HCT116 (cell line): ENCODE results near the gene PHACTR4. TPM values are rescaled to one million over a fixed set of nuclear protein-coding genes. Genes with fewer than 3 reads are reported as not detected.
"Not testable (repeated sequence)": the region's sequence is repeated elsewhere in the genome, so short reads cannot be mapped to it uniquely, and the experiment has no call there.

Experiments
- ATAC-seq: fragments of 200-7000 bp; cut with Tn5 transposase; 2 replicates; pipeline ENCODE4 v1.9.1; 2020; ENCODE audit warnings: mild to moderate bottlenecking, moderate library complexity
- BruUV-seq: library from RNA; stranded (reverse); fragments of 400-500 nt; replicated peaks from 2 replicates; lab custom pipeline; 2021; lab: Mats Ljungman, UMichigan
- CTCF ChIA-PET: fragments of 300-600 bp; sonication (Branson Sonifier 250); formaldehyde crosslinking; loops from one replicate; lab custom pipeline; 2021; ENCODE audit warnings: antibody characterized with exemption; lab: Charles Lee
- POLR2A ChIA-PET: fragments of 300-600, 350-600 bp; sonication (Branson Sonifier 250); formaldehyde crosslinking; loops from one replicate; lab custom pipeline; 2021; ENCODE audit warnings: antibody characterized with exemption; lab: Charles Lee
- RAD21 ChIA-PET, 2 experiments: fragments of 300-600 bp; sonication (Branson Sonifier 250); formaldehyde crosslinking; loops; one replicate each; lab custom pipeline; 2023; ENCODE audit warnings: low total read pairs in 2 of 2; ENCODE audit not compliant: uncharacterized antibody in 2 of 2, unreplicated experiment in 2 of 2, low non-redundant PET in 1 of 2; lab: Charles Lee
- DNase-seq: peaks from one replicate; pipeline ENCODE4 v3.0.0-alpha.2; 2010; ENCODE audit warnings: low read depth, low spot score
- H2AFZ ChIP-seq: fragments of 200-600 bp; shearing (Covaris generic), sonication (generic); 2 replicates; pipeline ENCODE4 v1.6.1; 2017; ENCODE audit warnings: low read depth, mixed run types, mixed read lengths, antibody characterized with exemption, low read length; ENCODE audit not compliant: poor library complexity, severe bottlenecking
- H3K27ac ChIP-seq: 2 replicates; pipeline ENCODE4 v1.5.1; 2012; ENCODE audit warnings: low read depth, low read length
- H3K27me3 ChIP-seq: fragments of 200-600 bp; sonication (generic); 2 replicates; pipeline ENCODE4 v1.6.1; 2016; ENCODE audit warnings: mixed run types, low read length, mixed read lengths; ENCODE audit not compliant: insufficient read depth
- H3K36me3 ChIP-seq, 2 experiments: fragments of 200-500 bp in 1 of 2; fragments of 200-600 bp in 1 of 2; sonication (Bioruptor generic) in 1 of 2; sonication (generic) in 1 of 2; 2 replicates each; pipeline versions ENCODE4 v1.5.1 to v1.6.1; 2014 to 2016; ENCODE audit warnings: low read length in 2 of 2, inconsistent platforms in 1 of 2, mixed read lengths in 1 of 2, mixed run types in 1 of 2; ENCODE audit not compliant: insufficient read depth in 2 of 2, control insufficient read depth in 1 of 2
- H3K4me1 ChIP-seq, 2 experiments: fragments of 200-600 bp in 1 of 2; sonication (generic) in 1 of 2; 2 replicates each; pipeline versions ENCODE4 v1.5.1 to v1.6.1; 2012 to 2017; ENCODE audit warnings: low read length in 2 of 2, inconsistent platforms in 1 of 2, mild to moderate bottlenecking in 1 of 2, mixed read lengths in 1 of 2, mixed run types in 1 of 2, moderate library complexity in 1 of 2; ENCODE audit not compliant: insufficient read depth in 2 of 2, control insufficient read depth in 1 of 2
- H3K4me2 ChIP-seq: fragments of 200-600 bp; sonication (generic); 2 replicates; pipeline ENCODE4 v1.6.1; 2017; ENCODE audit warnings: mixed run types, low read length, mixed read lengths
- H3K4me3 ChIP-seq, 2 experiments: fragments of 200-600 bp in 1 of 2; sonication (generic) in 1 of 2; replicated peaks in 1 of 2; 2 replicates each; pipeline ENCODE4 v1.5.1; 2011 to 2016; ENCODE audit warnings: low read length in 2 of 2, control low read depth in 1 of 2, low read depth in 1 of 2, mild to moderate bottlenecking in 1 of 2, mixed read lengths in 1 of 2, mixed run types in 1 of 2
- H3K79me2 ChIP-seq: fragments of 200-600 bp; sonication (generic); 2 replicates; pipeline ENCODE4 v1.6.1; 2017; ENCODE audit warnings: mild to moderate bottlenecking, mixed run types, low read length, moderate library complexity, mixed read lengths; ENCODE audit not compliant: insufficient read depth
- H3K9ac ChIP-seq: fragments of 200-600 bp; sonication (generic); 2 replicates; pipeline ENCODE4 v1.6.1; 2016; ENCODE audit warnings: low read length, mixed read lengths
- H3K9me2 ChIP-seq: fragments of 200-600 bp; sonication (generic), shearing (Covaris generic); 2 replicates; pipeline ENCODE4 v1.6.1; 2017; ENCODE audit warnings: mixed run types, mild to moderate bottlenecking, moderate library complexity; ENCODE audit not compliant: insufficient read depth
- H3K9me3 ChIP-seq, 2 experiments: fragments of 200-500 bp in 1 of 2; fragments of 200-600 bp in 1 of 2; sonication (Bioruptor generic) in 1 of 2; sonication (generic) in 1 of 2; 2 replicates each; pipeline ENCODE4 v1.6.1; 2014 to 2017; ENCODE audit warnings: low read length in 2 of 2, mixed read lengths in 2 of 2, inconsistent platforms in 1 of 2, low read depth in 1 of 2, mild to moderate bottlenecking in 1 of 2, mixed run types in 1 of 2, moderate library complexity in 1 of 2; ENCODE audit not compliant: control insufficient read depth in 1 of 2, insufficient read depth in 1 of 2
- H4K20me1 ChIP-seq: fragments of 200-600 bp; sonication (generic), shearing (Covaris generic); 2 replicates; pipeline ENCODE4 v1.6.1; 2017; ENCODE audit warnings: mixed run types, mild to moderate bottlenecking, moderate library complexity; ENCODE audit not compliant: insufficient read depth
- ELF1 ChIP-seq: IDR thresholded peaks from 2 replicates; pipeline ENCODE4 v1.6.1; 2012; ENCODE audit warnings: low read depth, borderline replicate concordance
- EZH2 ChIP-seq: fragments of 200-600 bp; sonication (generic); IDR thresholded peaks from 2 replicates; pipeline ENCODE4 v1.6.1; 2017; ENCODE audit warnings: antibody characterized with exemption, mixed run types
- EZH2phosphoT487 ChIP-seq: fragments of 200-600 bp; IDR thresholded peaks from 2 replicates; pipeline ENCODE4 v1.6.1; 2018; ENCODE audit warnings: antibody characterized with exemption, borderline replicate concordance
- JUND ChIP-seq: IDR thresholded peaks from 2 replicates; pipeline ENCODE4 v1.6.1; 2012
- MAX ChIP-seq: IDR thresholded peaks from 2 replicates; pipeline ENCODE4 v1.6.1; 2012
- POLR2A ChIP-seq: IDR thresholded peaks from 2 replicates; pipeline ENCODE4 v1.7.0; 2011; ENCODE audit warnings: borderline replicate concordance; ENCODE audit not compliant: insufficient read depth, insufficient read length; ENCODE audit errors: extremely low read depth
- SIN3A ChIP-seq: IDR thresholded peaks from 2 replicates; pipeline ENCODE4 v1.6.1; 2012; ENCODE audit warnings: low read depth
- TCF7L2 ChIP-seq: IDR thresholded peaks from 2 replicates; pipeline ENCODE4 v1.7.0; 2011; ENCODE audit warnings: borderline replicate concordance, inconsistent platforms; ENCODE audit not compliant: insufficient read depth, insufficient read length; ENCODE audit errors: extremely low read depth
- ZFX ChIP-seq: fragments of 450-650 bp; IDR thresholded peaks from 2 replicates; pipeline ENCODE4 v1.6.1; 2017
- intact Hi-C: fragments of 100-400 bp; cut with micrococcal nuclease; formaldehyde crosslinking; loops from 2 replicates; pipeline ENCODE4 v1.10.0; 2022
- total RNA-seq: library from RNA; stranded (reverse); gene quantifications from one replicate; pipeline ENCODE4 v1.2.1, GENCODE V29; 2021; ENCODE audit not compliant: unreplicated experiment
- TF ChIP-seq, protein P1 (sequence below): IDR thresholded peaks from 2 replicates; pipeline ENCODE4 v1.6.1; 2011; ENCODE audit warnings: mild to moderate bottlenecking, low read length, moderate library complexity; ENCODE audit not compliant: insufficient replicate concordance; ENCODE audit errors: extremely low read depth

PHACTR4 gene
- total RNA-seq, 1 experiment from 2014 or later = 36.0 TPM

GRCh38 chr1:28380394-28380793, 10.9 kb downstream of the PHACTR4 start:
- H3K36me3 ChIP-seq = no peaks in the 10 kb centered on the region
- no peak for DNase-seq
- no peak overlapping the region for H2AFZ ChIP-seq
- H3K79me2 ChIP-seq = peaks cover 79% of the 10 kb centered on the region
- ChIA-PET CTCF (no interaction called here), RAD21 (no interaction called here), POLR2A (no interaction called here)
- intact Hi-C loops = no loop called here
- no peak overlapping the region for H3K9ac ChIP-seq
- BruUV-seq = no TSS peak
- no peak overlapping the region for H3K27ac ChIP-seq
- H3K9me2 ChIP-seq = no peaks in the 10 kb centered on the region
- no peak overlapping the region for H3K4me3 ChIP-seq
- H3K27me3 ChIP-seq = no peaks in the 10 kb centered on the region
- H4K20me1 ChIP-seq = no peaks in the 10 kb centered on the region
- H3K4me1 ChIP-seq = no peaks in the 10 kb centered on the region
- TF ChIP-seq EZH2phosphoT487 (no peak), JUND (no peak), TCF7L2 (no peak), MAX (no peak), ZFX (no peak), SIN3A (no peak), POLR2A (no peak), ELF1 (no peak), EZH2 (no peak)
- TF ChIP-seq, protein P1, sequence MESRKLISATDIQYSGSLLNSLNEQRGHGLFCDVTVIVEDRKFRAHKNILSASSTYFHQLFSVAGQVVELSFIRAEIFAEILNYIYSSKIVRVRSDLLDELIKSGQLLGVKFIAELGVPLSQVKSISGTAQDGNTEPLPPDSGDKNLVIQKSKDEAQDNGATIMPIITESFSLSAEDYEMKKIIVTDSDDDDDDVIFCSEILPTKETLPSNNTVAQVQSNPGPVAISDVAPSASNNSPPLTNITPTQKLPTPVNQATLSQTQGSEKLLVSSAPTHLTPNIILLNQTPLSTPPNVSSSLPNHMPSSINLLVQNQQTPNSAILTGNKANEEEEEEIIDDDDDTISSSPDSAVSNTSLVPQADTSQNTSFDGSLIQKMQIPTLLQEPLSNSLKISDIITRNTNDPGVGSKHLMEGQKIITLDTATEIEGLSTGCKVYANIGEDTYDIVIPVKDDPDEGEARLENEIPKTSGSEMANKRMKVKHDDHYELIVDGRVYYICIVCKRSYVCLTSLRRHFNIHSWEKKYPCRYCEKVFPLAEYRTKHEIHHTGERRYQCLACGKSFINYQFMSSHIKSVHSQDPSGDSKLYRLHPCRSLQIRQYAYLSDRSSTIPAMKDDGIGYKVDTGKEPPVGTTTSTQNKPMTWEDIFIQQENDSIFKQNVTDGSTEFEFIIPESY = no peak
- H3K4me2 ChIP-seq = no peak overlapping the region
- no peaks in the 10 kb centered on the region for H3K9me3 ChIP-seq
- no peak for ATAC-seq

DNA sequence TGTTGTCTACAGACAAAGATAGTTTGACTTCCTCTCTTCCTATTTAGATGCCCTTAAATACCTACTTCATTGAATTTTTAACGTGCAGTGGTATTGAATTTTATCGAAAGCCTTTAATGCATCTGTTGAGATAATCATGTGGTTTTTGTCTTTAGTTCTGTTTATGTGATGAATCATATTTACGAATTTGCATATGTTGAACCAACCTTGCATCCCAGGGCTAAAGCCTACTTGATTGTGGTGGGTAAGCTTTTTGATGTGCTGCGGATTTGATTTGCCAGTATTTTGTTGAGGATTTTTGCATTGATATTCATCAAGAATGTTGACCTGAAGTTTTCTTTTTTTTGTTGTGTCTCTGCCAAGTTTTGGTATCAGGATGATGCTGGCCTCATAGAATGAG, 14.2 kb downstream of the PHACTR4 start:
- POLR2A ChIA-PET, CTCF ChIA-PET, RAD21 ChIA-PET, H3K9me2 ChIP-seq, H3K27me3 ChIP-seq, H3K27ac ChIP-seq, H3K4me1 ChIP-seq, H2AFZ ChIP-seq, H3K4me3 ChIP-seq, H4K20me1 ChIP-seq, H3K36me3 ChIP-seq, intact Hi-C loops, ATAC-seq, DNase-seq, H3K4me2 ChIP-seq, BruUV-seq, H3K9me3 ChIP-seq, H3K9ac ChIP-seq: not testable (repeated sequence)
- peaks cover 89% of the 10 kb centered on the region for H3K79me2 ChIP-seq
